Tibial nerve (tissue), 4 donors: ENCODE results near the gene HLA-DQB1. TPM values are rescaled to one million over a fixed set of nuclear protein-coding genes. Genes with fewer than 3 reads are reported as not detected.

Experiments
- DNase-seq, 2 donors: peaks; one replicate each; pipeline ENCODE4 v3.0.0-alpha.2; 2019; ENCODE audit warnings: low spot score in 2 of 2
- H3K27ac ChIP-seq, 4 donors: fragments of 200-600 bp; sonication (generic) in 3 of 4; one replicate each; pipeline ENCODE4 v1.5.1; 2017 to 2019; ENCODE audit warnings: mild to moderate bottlenecking in 1 of 4
- H3K27me3 ChIP-seq, 2 donors: fragments of 200-600 bp; sonication (generic) in 1 of 2; one replicate each; pipeline versions ENCODE4 v1.5.1 to v1.6.0; 2017 to 2019
- H3K36me3 ChIP-seq, 3 donors: fragments of 200-600 bp; sonication (generic); one replicate each; pipeline ENCODE4 v1.5.1; 2018 to 2019
- H3K4me1 ChIP-seq, 4 donors: fragments of 200-600 bp; sonication (generic) in 3 of 4; one replicate each; pipeline ENCODE4 v1.5.1; 2017 to 2019
- H3K4me3 ChIP-seq, 4 donors: fragments of 200-600 bp; sonication (generic) in 3 of 4; one replicate each; pipeline ENCODE4 v1.5.1; 2017 to 2019; ENCODE audit warnings: mild to moderate bottlenecking in 1 of 4, moderate library complexity in 1 of 4
- H3K9me3 ChIP-seq, 4 donors: fragments of 200-600 bp; sonication (generic) in 3 of 4; one replicate each; pipeline ENCODE4 v1.5.1; 2017 to 2019
- EP300 ChIP-seq, 2 donors: sonication (generic); formaldehyde crosslinking; IDR thresholded peaks; one replicate each; pipeline ENCODE4 v1.6.1; 2017; ENCODE audit warnings: antibody characterized with exemption in 2 of 2, mild to moderate bottlenecking in 1 of 2
- POLR2A ChIP-seq, 2 donors: fragments of 450-650 bp; IDR thresholded peaks; one replicate each; pipeline ENCODE4 v1.6.1; 2017; ENCODE audit warnings: antibody characterized with exemption in 2 of 2, mild to moderate bottlenecking in 2 of 2, moderate library complexity in 2 of 2
- WGBS, 2 donors: methylation state at CpG; one replicate each; pipeline ENCODE4 v1.1.5; 2018; 5-methylcytosine and 5-hydroxymethylcytosine counted together
- total RNA-seq, 4 donors: library from RNA; depleted of rRNA; stranded (reverse); fragments of >200 nt; gene quantifications; one replicate each; pipeline ENCODE4 v1.1.0, GENCODE V29; 2016
- TF ChIP-seq, protein P1 (sequence below), 5 experiments: fragments of 200-600 bp in 3 of 5; fragments of 450-650 bp in 2 of 5; sonication (generic) in 3 of 5; IDR thresholded peaks; one replicate each; pipeline ENCODE4 v1.5.1; 2016 to 2019; ENCODE audit warnings: antibody characterized with exemption in 5 of 5, mild to moderate bottlenecking in 3 of 5, moderate library complexity in 2 of 5

Gene HLA-DQB1
- total RNA-seq, 4 donors from 2014 or later = 0.90 to 12.0 (median 3.0) TPM

DNA sequence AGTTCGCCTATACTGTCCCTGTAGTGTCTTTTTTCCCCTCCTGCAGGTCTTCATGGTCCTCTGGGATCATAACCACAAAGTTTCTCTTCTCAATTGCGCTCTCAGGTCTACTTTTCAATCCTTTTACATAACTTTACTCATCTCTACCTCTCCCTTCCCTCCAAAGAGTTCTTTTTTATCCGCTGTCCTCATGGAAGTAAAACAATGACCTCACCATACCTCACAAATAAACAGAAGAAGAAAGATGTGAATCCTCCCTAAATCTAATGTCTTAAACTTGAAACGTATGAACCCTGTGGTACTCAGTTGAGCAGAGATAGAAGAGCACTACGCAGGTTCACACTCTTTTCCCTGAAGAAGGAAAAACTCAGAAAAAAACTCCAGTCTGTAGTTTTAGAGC is 41.3 kb downstream of the HLA-DQB1 start:
- H3K4me3 ChIP-seq = no peak overlapping the region
- no peaks in the 10 kb centered on the region for H3K9me3 ChIP-seq
- no peak overlapping the region for H3K27ac ChIP-seq
- no peaks in the 10 kb centered on the region for H3K27me3 ChIP-seq
- H3K4me1 ChIP-seq = no peaks in the 10 kb centered on the region
- WGBS, 2 donors = 17 to 38% methylated on average over 5 of the region's 5 CpGs
- no peak for DNase-seq
- TF ChIP-seq POLR2A (IDR thresholded peaks at IDR 0.05) (no peak), EP300 (IDR thresholded peaks at IDR 0.05) (no peak)
- TF ChIP-seq, protein P1, sequence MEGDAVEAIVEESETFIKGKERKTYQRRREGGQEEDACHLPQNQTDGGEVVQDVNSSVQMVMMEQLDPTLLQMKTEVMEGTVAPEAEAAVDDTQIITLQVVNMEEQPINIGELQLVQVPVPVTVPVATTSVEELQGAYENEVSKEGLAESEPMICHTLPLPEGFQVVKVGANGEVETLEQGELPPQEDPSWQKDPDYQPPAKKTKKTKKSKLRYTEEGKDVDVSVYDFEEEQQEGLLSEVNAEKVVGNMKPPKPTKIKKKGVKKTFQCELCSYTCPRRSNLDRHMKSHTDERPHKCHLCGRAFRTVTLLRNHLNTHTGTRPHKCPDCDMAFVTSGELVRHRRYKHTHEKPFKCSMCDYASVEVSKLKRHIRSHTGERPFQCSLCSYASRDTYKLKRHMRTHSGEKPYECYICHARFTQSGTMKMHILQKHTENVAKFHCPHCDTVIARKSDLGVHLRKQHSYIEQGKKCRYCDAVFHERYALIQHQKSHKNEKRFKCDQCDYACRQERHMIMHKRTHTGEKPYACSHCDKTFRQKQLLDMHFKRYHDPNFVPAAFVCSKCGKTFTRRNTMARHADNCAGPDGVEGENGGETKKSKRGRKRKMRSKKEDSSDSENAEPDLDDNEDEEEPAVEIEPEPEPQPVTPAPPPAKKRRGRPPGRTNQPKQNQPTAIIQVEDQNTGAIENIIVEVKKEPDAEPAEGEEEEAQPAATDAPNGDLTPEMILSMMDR (IDR thresholded peaks at IDR 0.05) = no peak
- no peaks in the 10 kb centered on the region for H3K36me3 ChIP-seq

DNA sequence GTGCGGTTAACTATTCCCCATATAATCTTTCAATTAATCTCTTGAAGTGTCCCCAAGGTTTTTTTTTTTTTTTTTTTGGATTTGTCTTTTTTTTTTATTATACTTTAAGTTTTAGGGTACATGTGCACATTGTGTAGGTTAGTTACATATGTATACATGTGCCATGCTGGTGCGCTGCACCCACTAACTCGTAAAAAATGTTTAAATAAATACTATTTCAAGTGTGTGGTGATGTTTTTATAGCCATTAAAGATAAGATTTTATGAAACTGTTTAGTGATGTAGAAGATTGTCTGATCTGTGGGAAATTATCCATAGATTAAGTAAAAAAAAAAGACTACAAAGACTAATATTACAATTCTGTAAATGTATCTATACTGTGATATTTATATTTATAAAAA is 41.9 kb downstream of the HLA-DQB1 start:
- H3K27ac ChIP-seq = no peak overlapping the region
- DNase-seq = no peak
- TF ChIP-seq EP300 (IDR thresholded peaks at IDR 0.05) (no peak), POLR2A (IDR thresholded peaks at IDR 0.05) (no peak)
- TF ChIP-seq, protein P1 (IDR thresholded peaks at IDR 0.05) = no peak
- H3K4me3 ChIP-seq = no peak overlapping the region
- H3K36me3 ChIP-seq = no peaks in the 10 kb centered on the region
- no peaks in the 10 kb centered on the region for H3K9me3 ChIP-seq
- no peaks in the 10 kb centered on the region for H3K27me3 ChIP-seq
- H3K4me1 ChIP-seq = no peaks in the 10 kb centered on the region
- 0 to 20% methylated on average over 1 to 2 of the region's 3 CpGs for whole genome bisulfite sequencing, 2 donors

DNA sequence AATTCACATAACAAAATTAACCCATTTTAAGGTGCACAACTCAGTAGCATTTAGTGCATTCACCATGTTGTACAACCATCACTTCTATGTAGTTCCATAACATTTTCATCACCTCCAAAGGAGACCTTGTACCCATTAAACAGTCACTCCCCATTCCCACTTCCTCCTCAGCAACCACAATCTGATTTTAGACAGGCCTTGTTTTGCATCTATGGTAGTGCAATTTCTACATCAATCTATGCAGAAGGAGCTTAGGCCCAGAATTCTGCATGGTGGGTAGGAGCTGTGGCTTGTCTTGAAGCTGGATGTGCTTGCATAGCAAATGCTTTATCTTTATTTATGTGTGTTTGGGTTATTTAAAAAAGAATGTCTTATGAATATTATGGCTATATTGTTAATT is 42.8 kb downstream of the HLA-DQB1 start:
- Histone ChIP-seq H3K36me3 (no peaks in the 10 kb centered on the region), H3K4me3 (no peak overlapping the region), H3K27ac (no peak overlapping the region), H3K4me1 (no peaks in the 10 kb centered on the region), H3K9me3 (no peaks in the 10 kb centered on the region), H3K27me3 (no peaks in the 10 kb centered on the region)
- DNase-seq = no peak
- TF ChIP-seq EP300 (IDR thresholded peaks at IDR 0.05) = no peak
- TF ChIP-seq POLR2A (IDR thresholded peaks at IDR 0.05) = no peak
- TF ChIP-seq, protein P1 (IDR thresholded peaks at IDR 0.05) = no peak

GRCh38 chr6:32622545-32623401 is 43.7 kb downstream of the HLA-DQB1 start:
- Histone ChIP-seq H3K27ac (no peak overlapping the region), H3K4me1 (no peaks in the 10 kb centered on the region), H3K36me3 (no peaks in the 10 kb centered on the region), H3K9me3 (no peaks in the 10 kb centered on the region), H3K27me3 (no peaks in the 10 kb centered on the region), H3K4me3 (no peak overlapping the region)
- no peak for TF ChIP-seq POLR2A (IDR thresholded peaks at IDR 0.05)
- TF ChIP-seq, protein P1 (IDR thresholded peaks at IDR 0.05) = peak in 1 of 5 experiments; percentile 27
- TF ChIP-seq EP300 (IDR thresholded peaks at IDR 0.05) = peak in 1 of 2 donors; percentile 44
- 50 to 78% methylated on average over 1 of the region's 1 CpG for WGBS, 2 donors
- DNase-seq = peak in 1 of 2 donors; percentile 8

- H3K27ac ChIP-seq = no peak overlapping the region
- 25 to 61% methylated on average over 3 of the region's 3 CpGs for WGBS, 2 donors
- no peaks in the 10 kb centered on the region for H3K9me3 ChIP-seq
- no peaks in the 10 kb centered on the region for H3K27me3 ChIP-seq
- no peak overlapping the region for H3K4me3 ChIP-seq
- H3K36me3 ChIP-seq = no peaks in the 10 kb centered on the region
- DNase-seq = no peak
- TF ChIP-seq, protein P1 (IDR thresholded peaks at IDR 0.05) = no peak
- TF ChIP-seq EP300 (IDR thresholded peaks at IDR 0.05) (no peak), POLR2A (IDR thresholded peaks at IDR 0.05) (no peak)
- H3K4me1 ChIP-seq = no peaks in the 10 kb centered on the region
These were observed 45.1 kb downstream of the HLA-DQB1 start for GRCh38 chr6:32621372-32621771.
